Right lobe of liver (tissue), 6 donors: ENCODE data around the gene FGF22. TPM values are rescaled to one million over a fixed set of nuclear protein-coding genes. Genes with fewer than 3 reads are reported as not detected.
A peak's percentile ranks its signal among the peaks of the same experiment; 100 is the strongest.

Experiments
- ATAC-seq, 4 donors: fragments of 200-7000 bp; cut with Tn5 transposase; one replicate each; pipeline ENCODE4 v1.9.1; 2020; ENCODE audit warnings: mild to moderate bottlenecking in 4 of 4, moderate library complexity in 4 of 4
- DNase-seq, 3 donors: peaks; one replicate each; pipeline ENCODE4 v3.0.0-alpha.2; 2020
- H3K27ac ChIP-seq, 3 donors: fragments of 200-600 bp; one replicate each; pipeline ENCODE4 v1.8.0; 2022
- H3K27me3 ChIP-seq, 2 donors: fragments of 200-600 bp; one replicate each; pipeline ENCODE4 v1.8.0; 2022
- H3K36me3 ChIP-seq, 4 donors: fragments of 200-600 bp; sonication (generic) in 1 of 4; one replicate each; pipeline versions ENCODE4 v1.5.1 to v1.8.0; 2017 to 2022; ENCODE audit warnings: control low read depth in 1 of 4
- H3K4me1 ChIP-seq, 4 donors: fragments of 200-600 bp; sonication (generic) in 1 of 4; one replicate each; pipeline versions ENCODE4 v1.5.1 to v1.8.0; 2017 to 2022; ENCODE audit warnings: control low read depth in 1 of 4
- H3K4me3 ChIP-seq, 3 donors: fragments of 200-600 bp; one replicate each; pipeline ENCODE4 v1.8.0; 2022
- H3K9me3 ChIP-seq, 4 donors: fragments of 200-600 bp; sonication (generic) in 1 of 4; one replicate each; pipeline versions ENCODE4 v1.5.1 to v1.8.0; 2017 to 2022; ENCODE audit warnings: control low read depth in 1 of 4
- POLR2A ChIP-seq: fragments of 450-650 bp; IDR thresholded peaks from one replicate; pipeline ENCODE4 v1.6.1; 2017; ENCODE audit warnings: antibody characterized with exemption, mild to moderate bottlenecking
- WGBS: methylation state at CpG from one replicate; pipeline ENCODE4 v1.1.6; 2018; ENCODE audit warnings: low coverage, low lambda C conversion rate; ENCODE audit not compliant: insufficient coverage; ENCODE audit errors: missing lambda C conversion rate; 5-methylcytosine and 5-hydroxymethylcytosine counted together
- intact Hi-C, 2 donors: fragments of 100-400 bp; cut with DNase I; formaldehyde crosslinking; loops; one replicate each; pipeline versions ENCODE4 v1.11.2 to v1.14.1; 2022
- total RNA-seq, 6 experiments: library from RNA; depleted of rRNA in 2 of 6; stranded (reverse); fragments of >200 nt in 2 of 6; fragmentation: NEBNext Ultra II Directional in 3 of 6; extraction: Animal tissue kit (Norgen Biotek cat#: 25700) in 3 of 6; gene quantifications; one replicate each; pipeline versions ENCODE4 v1.1.0 to v1.2.4, GENCODE V29; 2016 to 2023
- TF ChIP-seq, protein P1 (sequence below), 4 donors: fragments of 200-600 bp in 3 of 4; fragments of 450-650 bp in 1 of 4; IDR thresholded peaks; one replicate each; pipeline versions ENCODE4 v1.5.1 to v1.8.0; 2016 to 2022; ENCODE audit warnings: antibody characterized with exemption in 4 of 4, mild to moderate bottlenecking in 2 of 4
- donor health status: DM: no; HTN: yes; CAD: no.
- donor health status: DM: no; HTN: no; CAD: no.
- donor health status: DM: no; HTN: no; CAD: no.
- donor health status: DM: no; HTN: yes; CAD: no.
- donor health status: DM: no; HTN: yes; CAD: no.

Gene FGF22
- total RNA-seq, 6 experiments from 2014 or later, result 0.15 TPM; not detected in 5

DNA sequence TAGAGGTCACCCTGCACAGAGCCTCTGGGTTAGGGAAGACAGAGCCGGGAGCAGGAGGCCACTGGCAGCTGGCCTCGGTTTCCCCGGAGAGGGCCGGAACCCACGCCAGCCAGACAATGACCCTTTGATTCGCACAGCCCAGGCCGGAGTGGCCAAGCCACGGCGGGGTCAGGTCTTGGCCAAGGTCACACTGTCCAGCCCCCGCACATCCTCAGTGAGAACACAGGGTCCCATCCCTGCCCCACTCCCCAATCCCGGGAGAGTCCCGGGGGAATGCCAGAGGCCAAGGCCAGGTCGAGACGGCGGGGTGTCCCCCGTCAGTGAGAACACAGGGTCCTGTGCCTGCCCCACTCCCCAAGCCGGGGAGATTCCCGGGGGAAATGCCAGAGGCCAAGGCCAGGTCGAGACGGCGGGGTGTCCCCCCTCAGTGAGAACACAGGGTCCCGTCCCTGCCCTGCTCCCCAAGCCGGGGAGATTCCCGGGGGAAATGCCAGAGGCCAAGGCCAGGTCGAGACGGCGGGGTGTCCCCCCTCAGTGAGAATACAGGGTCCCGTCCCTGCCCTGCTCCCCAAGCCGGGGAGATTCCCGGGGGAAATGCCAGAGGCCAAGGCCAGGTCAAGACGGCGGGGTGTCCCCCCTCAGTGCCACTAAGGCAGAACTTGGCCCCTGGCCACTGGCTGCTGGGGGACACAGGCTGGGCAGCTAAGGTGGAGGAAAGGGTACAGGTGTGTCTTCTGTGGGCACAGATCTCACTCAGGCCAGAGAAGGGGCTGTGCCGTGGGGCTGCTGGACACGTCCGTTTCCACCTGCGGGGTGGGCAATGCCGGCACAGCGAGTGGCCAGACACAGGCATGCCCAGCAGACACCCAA is 34.8 kb downstream of the FGF22 start:
- peaks cover 0 to 13% (median 0%) of the 10 kb centered on the region in 4 donors for H3K4me1 ChIP-seq
- intact Hi-C loops, result no loop called here
- H3K27ac ChIP-seq, result no peak overlapping the region
- H3K27me3 ChIP-seq, result no peaks in the 10 kb centered on the region
- no peaks in the 10 kb centered on the region for H3K36me3 ChIP-seq
- no peak for TF ChIP-seq POLR2A
- H3K4me3 ChIP-seq, result no peak overlapping the region
- DNase-seq, result no peak
- ATAC-seq, result peak in 3 of 4 donors; percentile 4 to 23 (median 19)
- no peaks in the 10 kb centered on the region for H3K9me3 ChIP-seq
- 35% methylated on average over 5 of the region's 38 CpGs for WGBS

- Histone ChIP-seq H3K4me1 (peaks cover 0 to 15% (median 0%) of the 10 kb centered on the region in 4 donors), H3K27me3 (no peaks in the 10 kb centered on the region), H3K9me3 (no peaks in the 10 kb centered on the region), H3K27ac (no peak overlapping the region), H3K4me3 (no peak overlapping the region), H3K36me3 (no peaks in the 10 kb centered on the region)
- DNase-seq (no peak), ATAC-seq (no peak)
- no peak for TF ChIP-seq POLR2A
- TF ChIP-seq, protein P1, sequence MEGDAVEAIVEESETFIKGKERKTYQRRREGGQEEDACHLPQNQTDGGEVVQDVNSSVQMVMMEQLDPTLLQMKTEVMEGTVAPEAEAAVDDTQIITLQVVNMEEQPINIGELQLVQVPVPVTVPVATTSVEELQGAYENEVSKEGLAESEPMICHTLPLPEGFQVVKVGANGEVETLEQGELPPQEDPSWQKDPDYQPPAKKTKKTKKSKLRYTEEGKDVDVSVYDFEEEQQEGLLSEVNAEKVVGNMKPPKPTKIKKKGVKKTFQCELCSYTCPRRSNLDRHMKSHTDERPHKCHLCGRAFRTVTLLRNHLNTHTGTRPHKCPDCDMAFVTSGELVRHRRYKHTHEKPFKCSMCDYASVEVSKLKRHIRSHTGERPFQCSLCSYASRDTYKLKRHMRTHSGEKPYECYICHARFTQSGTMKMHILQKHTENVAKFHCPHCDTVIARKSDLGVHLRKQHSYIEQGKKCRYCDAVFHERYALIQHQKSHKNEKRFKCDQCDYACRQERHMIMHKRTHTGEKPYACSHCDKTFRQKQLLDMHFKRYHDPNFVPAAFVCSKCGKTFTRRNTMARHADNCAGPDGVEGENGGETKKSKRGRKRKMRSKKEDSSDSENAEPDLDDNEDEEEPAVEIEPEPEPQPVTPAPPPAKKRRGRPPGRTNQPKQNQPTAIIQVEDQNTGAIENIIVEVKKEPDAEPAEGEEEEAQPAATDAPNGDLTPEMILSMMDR (IDR thresholded peaks at IDR 0.05), result no peak
- intact Hi-C loops, result no loop called here
- WGBS, result 20% methylated on average over 1 of the region's 31 CpGs
Observed at GRCh38 chr19:676007-676338, 36.3 kb downstream of the FGF22 start.

DNA sequence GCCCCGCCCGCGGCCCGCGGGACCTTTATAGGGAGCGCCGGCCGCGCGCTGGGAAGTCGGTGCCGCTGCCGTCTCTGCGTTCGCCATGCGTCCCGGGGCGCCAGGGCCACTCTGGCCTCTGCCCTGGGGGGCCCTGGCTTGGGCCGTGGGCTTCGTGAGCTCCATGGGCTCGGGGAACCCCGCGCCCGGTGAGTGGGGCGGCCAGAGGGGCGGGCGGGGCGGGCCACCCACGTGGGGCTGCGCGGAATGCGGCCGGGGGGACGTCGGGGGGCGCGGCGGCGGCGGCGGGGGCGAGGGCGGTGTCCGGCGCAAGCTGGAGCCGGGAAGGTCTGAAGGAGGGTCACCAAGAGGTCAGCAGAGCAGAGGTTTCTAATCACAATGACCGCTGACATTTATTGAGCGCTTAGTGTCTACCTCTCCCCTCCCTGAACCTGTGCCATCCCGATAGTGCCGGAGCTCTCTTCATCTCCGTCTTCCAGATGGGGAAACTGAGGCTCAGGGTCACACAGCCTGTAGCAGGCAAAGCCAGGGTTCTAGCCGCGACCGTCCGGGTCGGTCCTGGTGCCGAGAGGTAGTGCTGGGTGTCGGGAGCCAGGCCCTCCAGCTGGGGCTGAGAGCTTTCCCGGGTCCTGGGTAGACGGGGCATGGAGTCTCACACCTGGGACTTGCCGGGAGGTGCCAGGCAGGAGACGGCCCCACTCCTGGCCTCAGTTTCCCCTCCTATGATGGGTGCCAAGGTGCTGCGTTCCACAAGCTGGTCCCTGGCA is 36.8 kb downstream of the FGF22 start, which contains the start of gene FSTL3:
Gene FSTL3 (plus strand): TSS at position 54 of the 767 bp plus-strand sequence. CDS start 32 bp downstream, at position 86.
- Histone ChIP-seq H3K27me3 (no peaks in the 10 kb centered on the region), H3K4me1 (peaks cover 0 to 15% (median 0%) of the 10 kb centered on the region in 4 donors), H3K4me3 (peak within 1 kb of the TSS; percentile 23 to 32 (median 27)), H3K27ac (peak within 1 kb of the TSS; percentile 31 to 75 (median 53)), H3K36me3 (no peaks in the 10 kb centered on the region), H3K9me3 (no peaks in the 10 kb centered on the region)
- peak; percentile 15 for TF ChIP-seq POLR2A
- TF ChIP-seq, protein P1 (IDR thresholded peaks at IDR 0.05), result no peak
- intact Hi-C loops, result no loop called here
- WGBS, result 23% methylated on average over 8 of the region's 63 CpGs
- no peak for ATAC-seq
- peak in 1 of 3 donors; percentile 25 for DNase-seq

DNA sequence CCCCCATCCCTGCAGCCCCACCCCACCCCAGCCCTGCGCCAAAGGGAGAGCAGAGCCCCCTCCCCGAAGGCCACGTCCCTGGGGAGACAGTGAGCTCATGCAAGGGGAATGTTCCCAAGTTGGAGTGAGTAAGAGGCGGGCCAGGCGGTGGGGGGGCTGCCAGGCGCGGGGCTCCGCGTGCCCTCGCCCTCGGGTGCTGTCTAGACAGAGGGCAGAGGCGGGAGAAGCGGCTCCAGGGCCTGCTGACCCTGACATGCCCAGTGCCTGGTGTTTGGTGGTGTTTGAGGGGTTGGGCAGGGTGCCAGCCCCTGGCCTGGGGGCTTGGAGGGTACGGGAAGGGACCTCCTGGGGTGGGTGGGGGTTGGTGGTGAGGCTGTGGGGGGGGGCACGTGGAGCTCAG is 37.5 kb downstream of the FGF22 start:
- no peaks in the 10 kb centered on the region for H3K27me3 ChIP-seq
- peak overlapping the region; percentile 23 to 32 (median 27) for H3K4me3 ChIP-seq

More for the DNA sequence above, 37.5 kb downstream of the FGF22 start:
- ATAC-seq (no peak), DNase-seq (peak in 1 of 3 donors; percentile 42)
- Histone ChIP-seq H3K4me1 (peaks cover 0 to 15% (median 0%) of the 10 kb centered on the region in 4 donors), H3K36me3 (no peaks in the 10 kb centered on the region), H3K27ac (peak overlapping the region; percentile 31 to 75 (median 53)), H3K9me3 (no peaks in the 10 kb centered on the region)
- intact Hi-C loops, result no loop called here
- no CpG with 5 or more reads among the region's 15 CpGs for WGBS
- TF ChIP-seq, protein P1 (IDR thresholded peaks at IDR 0.05), result no peak
- no peak for TF ChIP-seq POLR2A
